T-helper 2 cell treated with Interferon-gamma antibody and Interleukin-4, amounts not matched to agents 5 μg/mL and 100 μg/mL, for 36 hours (primary cell): ENCODE results near the gene LRRN4CL.
"Not testable (repeated sequence)": the region's sequence is repeated elsewhere in the genome, so short reads cannot be mapped to it uniquely, and the experiment has no call there.

ENCODE experiments used
- DNase-seq: peaks from one replicate; pipeline ENCODE4 v3.0.0; 2021; ENCODE audit warnings: low spot score
- H3K27ac Mint-ChIP-seq: one replicate; pipeline ENCODE4 v1.8.0; 2021; ENCODE audit warnings: mild to moderate bottlenecking, mixed read lengths
- H3K27me3 Mint-ChIP-seq: one replicate; pipeline ENCODE4 v1.8.0; 2021; ENCODE audit warnings: low read depth, mixed read lengths
- H3K36me3 Mint-ChIP-seq: one replicate; pipeline ENCODE4 v1.8.0; 2021; ENCODE audit warnings: low read depth, mixed read lengths
- H3K4me1 Mint-ChIP-seq: one replicate; pipeline ENCODE4 v1.8.0; 2021; ENCODE audit warnings: low read depth, mixed read lengths
- H3K4me3 Mint-ChIP-seq: one replicate; pipeline ENCODE4 v1.8.0; 2022; ENCODE audit warnings: mild to moderate bottlenecking, moderate library complexity, mixed read lengths
- H3K9me3 Mint-ChIP-seq: one replicate; pipeline ENCODE4 v1.8.0; 2021; ENCODE audit warnings: mixed read lengths

Gene LRRN4CL

DNA sequence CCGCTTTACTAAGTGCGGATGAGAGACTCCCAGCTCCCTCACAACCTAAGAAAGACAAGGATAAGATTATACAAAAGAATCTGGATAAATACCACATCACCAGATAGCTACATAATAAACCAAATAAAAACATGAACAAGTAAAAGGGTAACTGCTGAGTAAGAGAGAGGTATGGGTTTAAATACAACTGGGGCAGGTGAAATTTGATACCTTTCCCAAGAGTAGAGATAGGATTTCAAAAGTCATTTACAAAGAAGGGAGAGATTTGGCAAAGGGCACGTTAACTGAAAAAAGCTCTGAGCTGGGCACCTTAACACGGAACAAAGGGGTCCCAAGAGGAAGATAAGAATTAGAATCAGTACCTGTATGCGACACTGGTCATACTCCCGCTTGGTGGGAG is 12.2 kb downstream of the LRRN4CL start:
- Mint-ChIP-seq H3K4me3 (peak overlapping the region; percentile 67), H3K27me3 (no peaks in the 10 kb centered on the region), H3K4me1 (peaks cover 44% of the 10 kb centered on the region), H3K9me3 (no peaks in the 10 kb centered on the region), H3K27ac (peak overlapping the region; percentile 51), H3K36me3 (peaks cover 36% of the 10 kb centered on the region)
- no peak for DNase-seq

DNA sequence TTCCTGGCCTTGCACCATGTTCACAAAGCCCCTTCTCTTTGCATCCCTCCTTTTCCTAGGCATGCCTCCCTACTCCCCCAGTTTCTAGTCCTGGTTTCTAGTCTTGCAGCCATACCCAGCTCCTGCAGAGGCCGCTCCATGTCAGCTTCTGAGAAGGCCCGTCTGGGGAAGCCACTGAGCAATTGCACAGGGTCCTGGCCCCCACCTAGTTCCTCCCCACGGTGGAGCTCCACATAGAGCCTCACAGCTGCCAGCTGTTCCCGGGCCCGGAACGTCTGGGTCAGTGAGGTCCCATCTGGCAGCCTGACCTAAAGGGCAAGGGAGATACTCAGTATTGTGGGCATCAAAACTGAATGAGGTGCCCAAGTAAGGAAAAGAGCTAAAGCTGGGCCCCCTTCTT is 12.6 kb downstream of the LRRN4CL start:
- Mint-ChIP-seq H3K27me3 (no peaks in the 10 kb centered on the region), H3K4me3 (peak overlapping the region; percentile 67), H3K27ac (no peak overlapping the region), H3K9me3 (no peaks in the 10 kb centered on the region), H3K4me1 (peaks cover 44% of the 10 kb centered on the region), H3K36me3 (peaks cover 39% of the 10 kb centered on the region)
- no peak for DNase-seq

DNA sequence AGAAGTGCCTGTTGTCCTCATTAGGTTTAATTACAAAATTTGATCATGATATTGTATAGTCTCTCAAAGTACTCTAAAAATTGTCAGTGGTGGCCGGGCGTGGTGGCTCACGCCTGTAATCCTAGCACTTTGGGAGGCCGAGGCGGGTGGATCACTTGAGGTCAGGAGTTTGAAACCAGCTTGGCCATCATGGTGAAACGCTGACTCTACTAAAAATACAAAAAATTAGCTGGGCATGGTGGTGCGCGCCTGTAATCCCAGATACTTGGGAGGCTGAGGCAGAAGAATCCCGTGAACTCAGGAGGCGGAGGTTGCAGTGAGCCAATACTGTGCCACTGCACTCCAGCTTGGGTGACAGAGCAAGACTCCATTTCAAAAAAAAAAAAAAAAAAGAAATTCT is 13.9 kb downstream of the LRRN4CL start:
- not testable (repeated sequence) for DNase-seq, H3K9me3 Mint-ChIP-seq, H3K27me3 Mint-ChIP-seq, H3K27ac Mint-ChIP-seq, H3K4me3 Mint-ChIP-seq
- H3K4me1 Mint-ChIP-seq = peaks cover 43% of the 10 kb centered on the region
- peaks cover 44% of the 10 kb centered on the region for H3K36me3 Mint-ChIP-seq

DNA sequence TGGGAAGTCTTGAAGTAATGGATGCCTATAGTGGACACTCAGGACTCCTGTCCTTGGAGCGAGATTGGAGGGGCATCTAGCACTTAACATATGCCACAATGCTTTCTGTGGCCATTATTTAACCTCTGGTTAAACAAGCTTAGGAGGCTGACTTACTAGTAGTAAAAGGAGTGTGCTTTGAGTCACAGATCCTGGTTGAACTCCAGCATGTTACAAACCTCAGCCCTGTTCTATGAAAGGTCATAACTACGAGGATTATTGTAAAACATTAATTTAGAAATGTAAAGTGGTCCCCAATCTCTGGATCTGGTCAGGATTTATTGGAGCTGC is 16.2 kb downstream of the LRRN4CL start:
- Mint-ChIP-seq H3K36me3 (peaks cover 45% of the 10 kb centered on the region), H3K27ac (no peak overlapping the region), H3K4me1 (peaks cover 45% of the 10 kb centered on the region), H3K9me3 (no peaks in the 10 kb centered on the region), H3K27me3 (no peaks in the 10 kb centered on the region), H3K4me3 (peak overlapping the region; percentile 98)
- DNase-seq = no peak

DNA sequence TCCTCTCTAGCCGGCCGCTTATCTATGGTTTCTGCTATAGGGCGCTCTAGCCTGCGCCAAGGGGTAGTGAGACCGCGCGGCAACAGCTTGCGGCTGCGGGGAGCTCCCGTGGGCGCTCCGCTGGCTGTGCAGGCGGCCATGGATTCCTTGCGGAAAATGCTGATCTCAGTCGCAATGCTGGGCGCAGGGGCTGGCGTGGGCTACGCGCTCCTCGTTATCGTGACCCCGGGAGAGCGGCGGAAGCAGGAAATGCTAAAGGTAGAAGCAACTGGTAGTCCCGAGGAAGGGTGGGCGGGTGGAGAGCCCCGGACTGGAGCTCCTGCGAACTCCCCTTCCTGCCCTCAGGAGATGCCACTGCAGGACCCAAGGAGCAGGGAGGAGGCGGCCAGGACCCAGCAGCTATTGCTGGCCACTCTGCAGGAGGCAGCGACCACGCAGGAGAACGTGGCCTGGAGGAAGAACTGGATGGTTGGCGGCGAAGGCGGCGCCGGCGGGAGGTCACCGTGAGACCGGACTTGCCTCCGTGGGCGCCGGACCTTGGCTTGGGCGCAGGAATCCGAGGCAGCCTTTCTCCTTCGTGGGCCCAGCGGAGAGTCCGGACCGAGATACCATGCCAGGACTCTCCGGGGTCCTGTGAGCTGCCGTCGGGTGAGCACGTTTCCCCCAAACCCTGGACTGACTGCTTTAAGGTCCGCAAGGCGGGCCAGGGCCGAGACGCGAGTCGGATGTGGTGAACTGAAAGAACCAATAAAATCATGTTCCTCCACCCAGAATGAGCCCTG is 17.5 kb downstream of the LRRN4CL start, which contains the start of the genes LBHD1 and UQCC3:
LBHD1 (minus strand) TSS at position 660 of the 782 bp plus-strand sequence. CDS start 2,236 bp downstream, outside the sequence.
UQCC3 (plus strand) TSS at position 66 of the 782 bp plus-strand sequence; CDS start at position 139, 73 bp downstream.
- Mint-ChIP-seq H3K4me1 (peaks cover 44% of the 10 kb centered on the region), H3K9me3 (no peaks in the 10 kb centered on the region), H3K4me3 (peak within 1 kb of the TSS; percentile 98), H3K27ac (peak within 1 kb of the TSS; percentile 92), H3K27me3 (no peaks in the 10 kb centered on the region), H3K36me3 (peaks cover 40% of the 10 kb centered on the region)
- peak; percentile 76 for DNase-seq

DNA sequence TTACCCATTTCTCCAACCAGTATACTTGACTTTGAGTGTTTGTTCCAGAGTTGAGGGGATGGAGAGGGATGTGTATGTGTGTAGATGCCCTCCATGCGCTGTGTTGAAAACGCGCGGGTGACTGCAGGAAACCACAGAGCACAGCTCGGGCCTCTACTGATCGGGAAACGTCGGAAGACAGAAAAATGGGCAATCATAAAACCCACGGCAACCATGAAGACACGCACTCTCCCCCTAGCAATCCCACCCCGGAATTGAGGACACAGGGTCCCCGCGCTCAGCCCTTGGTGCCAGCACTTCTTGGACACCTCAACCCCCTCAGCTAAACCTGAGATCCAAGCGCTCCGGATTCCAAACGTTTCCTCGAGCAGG is 18.1 kb downstream of the LRRN4CL start:
- no peak for DNase-seq
- Mint-ChIP-seq H3K36me3 (peaks cover 42% of the 10 kb centered on the region), H3K27me3 (no peaks in the 10 kb centered on the region), H3K27ac (peak overlapping the region; percentile 92), H3K4me1 (peaks cover 43% of the 10 kb centered on the region), H3K9me3 (no peaks in the 10 kb centered on the region), H3K4me3 (peak overlapping the region; percentile 98)

DNA sequence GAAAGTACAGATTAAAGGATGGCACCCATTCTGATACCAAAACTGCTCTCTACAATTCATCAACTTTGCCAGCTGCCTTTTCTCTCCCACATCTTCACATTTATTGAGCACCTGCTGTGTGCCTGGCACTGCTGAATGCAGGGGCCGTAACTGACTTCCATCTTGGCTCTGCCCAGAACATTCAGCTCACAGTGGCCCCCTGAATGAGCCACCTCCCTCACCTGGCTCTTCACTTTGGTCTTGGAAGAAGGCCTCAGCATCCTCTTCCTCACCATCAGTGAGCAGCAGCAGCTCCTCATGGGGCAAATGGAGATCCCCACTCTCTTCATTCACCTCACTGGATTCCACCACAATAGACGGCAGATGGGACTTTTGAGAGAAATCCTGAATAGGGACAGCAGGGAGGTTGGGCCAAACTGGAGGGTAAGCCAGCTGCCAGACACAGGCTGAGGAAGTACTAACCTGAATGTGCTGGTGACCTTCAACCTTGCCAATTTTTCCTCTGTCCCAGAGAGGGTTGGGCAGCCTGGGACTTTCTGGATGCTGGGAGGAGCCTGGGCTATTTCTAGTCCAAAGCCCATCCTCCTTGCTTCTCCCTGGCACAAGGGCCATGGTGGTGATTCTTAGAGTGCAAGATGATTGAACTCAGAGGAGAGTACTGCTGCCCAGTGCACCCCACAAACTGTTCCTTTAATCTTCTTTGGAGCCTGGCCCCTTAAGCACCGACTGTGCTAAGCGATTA is 19.7 kb downstream of the LRRN4CL start:
- Mint-ChIP-seq H3K4me3 (peak overlapping the region; percentile 98), H3K27ac (peak overlapping the region; percentile 92), H3K27me3 (no peaks in the 10 kb centered on the region), H3K4me1 (peaks cover 38% of the 10 kb centered on the region), H3K36me3 (peaks cover 46% of the 10 kb centered on the region), H3K9me3 (no peaks in the 10 kb centered on the region)
- DNase-seq = no peak

DNA sequence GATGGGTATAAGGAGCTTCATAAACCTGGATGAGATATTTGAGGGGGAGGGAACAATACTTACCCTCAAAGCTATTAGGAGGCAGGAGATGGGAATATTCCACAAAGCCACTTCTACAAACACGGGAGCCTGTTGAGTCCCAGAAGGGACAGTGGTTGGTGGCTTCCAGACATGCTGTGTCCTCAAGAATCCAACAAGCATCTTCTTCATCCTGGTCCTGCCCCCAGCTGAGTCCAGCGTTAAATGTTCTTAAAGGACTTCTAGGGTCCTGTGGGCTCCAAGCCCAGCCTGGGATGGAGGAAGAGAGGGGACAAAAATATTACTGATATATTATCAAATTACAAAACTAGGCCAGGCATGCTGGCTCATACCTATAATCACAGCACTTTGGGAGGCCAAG is 21.9 kb downstream of the LRRN4CL start:
- Mint-ChIP-seq H3K4me1 (peaks cover 31% of the 10 kb centered on the region), H3K4me3 (peak overlapping the region; percentile 98), H3K27me3 (no peaks in the 10 kb centered on the region), H3K27ac (peak overlapping the region; percentile 10), H3K36me3 (peaks cover 46% of the 10 kb centered on the region), H3K9me3 (no peaks in the 10 kb centered on the region)
- no peak for DNase-seq

DNA sequence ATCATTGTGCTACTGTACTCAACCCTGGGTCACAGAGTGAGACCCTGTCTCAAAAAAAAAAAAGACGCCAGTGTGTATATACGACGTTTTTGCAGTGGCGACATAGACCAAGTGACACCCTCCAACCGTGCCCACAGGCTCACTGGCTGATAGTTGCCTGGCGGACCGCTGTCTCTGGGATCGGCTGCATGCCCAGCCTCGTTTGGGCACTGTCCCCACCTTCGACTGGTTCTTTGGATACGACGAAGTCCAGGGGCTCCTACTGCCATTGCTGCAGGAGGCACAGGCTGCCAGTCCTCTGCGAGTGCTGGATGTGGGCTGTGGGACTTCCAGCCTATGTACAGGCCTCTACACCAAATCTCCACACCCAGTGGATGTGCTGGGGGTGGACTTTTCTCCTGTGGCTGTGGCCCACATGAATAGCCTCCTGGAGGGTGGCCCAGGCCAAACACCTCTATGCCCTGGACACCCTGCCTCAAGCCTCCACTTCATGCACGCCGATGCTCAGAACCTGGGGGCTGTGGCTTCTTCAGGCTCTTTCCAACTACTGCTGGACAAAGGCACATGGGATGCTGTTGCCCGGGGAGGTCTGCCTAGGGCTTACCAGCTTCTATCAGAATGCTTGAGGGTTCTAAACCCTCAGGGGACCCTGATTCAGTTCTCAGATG is 22.9 kb downstream of the LRRN4CL start:
- no peaks in the 10 kb centered on the region for H3K27me3 Mint-ChIP-seq
- H3K4me3 Mint-ChIP-seq = peak overlapping the region; percentile 98
- no peaks in the 10 kb centered on the region for H3K9me3 Mint-ChIP-seq
- peaks cover 43% of the 10 kb centered on the region for H3K36me3 Mint-ChIP-seq
- H3K4me1 Mint-ChIP-seq = peaks cover 30% of the 10 kb centered on the region
- peak overlapping the region; percentile 68 for H3K27ac Mint-ChIP-seq
- no peak for DNase-seq

DNA sequence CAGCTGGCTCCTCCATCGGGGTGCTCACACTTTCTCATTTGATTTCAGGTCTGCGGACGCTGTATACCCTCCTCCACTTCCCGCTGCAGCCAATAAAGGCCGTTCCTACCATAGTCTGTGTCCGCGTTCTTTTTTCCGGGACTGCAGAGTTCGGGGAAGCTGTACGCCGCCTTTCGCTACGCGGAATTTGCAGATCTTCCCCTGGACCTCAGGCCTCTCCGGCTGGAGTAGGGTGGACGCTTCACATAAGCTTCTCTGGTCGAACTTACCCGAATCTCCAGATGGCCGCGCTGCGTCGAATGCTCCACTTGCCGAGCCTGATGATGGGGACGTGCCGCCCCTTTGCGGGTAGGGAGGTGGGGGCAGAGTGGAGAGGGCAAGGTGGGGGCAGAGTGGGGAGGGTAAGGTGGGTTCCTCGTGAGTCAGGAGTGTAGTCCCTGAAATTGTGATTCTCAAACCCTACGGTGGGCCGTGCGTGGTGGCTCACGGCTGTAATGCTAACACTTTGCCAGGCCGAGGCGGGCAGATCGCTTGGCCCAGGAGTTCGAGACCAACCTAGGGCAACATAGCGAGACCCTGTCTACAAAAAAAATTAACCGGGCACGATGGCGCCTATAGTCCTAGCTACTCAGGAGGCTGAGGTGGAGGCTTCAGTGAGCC is 23.6 kb downstream of the LRRN4CL start:
- Mint-ChIP-seq H3K27ac (peak overlapping the region; percentile 91), H3K27me3 (no peaks in the 10 kb centered on the region), H3K4me3 (peak overlapping the region; percentile 98), H3K4me1 (peaks cover 28% of the 10 kb centered on the region), H3K9me3 (no peaks in the 10 kb centered on the region), H3K36me3 (peaks cover 41% of the 10 kb centered on the region)
- DNase-seq = peak; percentile 47

DNA sequence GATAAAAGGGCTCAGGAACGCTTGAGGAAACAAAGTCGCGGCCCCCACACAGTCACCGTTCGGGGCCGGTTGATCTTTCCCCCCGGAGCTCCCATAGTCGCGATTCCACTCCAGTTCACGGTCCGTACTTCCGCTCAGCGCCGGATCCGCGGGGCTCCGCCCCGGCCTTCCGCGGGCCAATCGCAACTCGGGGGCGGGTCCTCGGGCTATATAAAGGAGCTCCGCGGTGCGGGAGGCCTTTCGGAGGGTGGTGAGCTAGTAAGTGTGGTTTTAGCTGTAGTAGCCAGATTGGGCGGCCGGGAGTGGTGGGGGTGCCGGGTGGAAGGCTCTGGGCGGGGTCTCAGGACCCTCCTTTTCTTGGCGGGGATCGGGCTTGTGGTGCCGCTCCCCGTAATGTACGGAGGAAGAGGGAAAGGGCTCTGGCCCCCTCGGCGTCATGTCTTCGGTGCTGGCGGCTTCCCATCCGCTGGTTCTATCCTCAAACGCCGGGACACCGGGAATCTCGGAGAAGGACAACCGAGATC is 24.2 kb downstream of the LRRN4CL start, which contains the start of the genes C11orf98 and CSKMT:
C11orf98 (minus strand) TSS at position 136 of the 524 bp plus-strand sequence; CDS start at position 95, 41 bp downstream.
CSKMT (plus strand) TSS at position 238 of the 524 bp plus-strand sequence. CDS start 568 bp downstream, outside the sequence.
- peaks cover 24% of the 10 kb centered on the region for H3K4me1 Mint-ChIP-seq
- peak; percentile 96 for DNase-seq
- peak within 1 kb of the TSS; percentile 91 for H3K27ac Mint-ChIP-seq
- peaks cover 41% of the 10 kb centered on the region for H3K36me3 Mint-ChIP-seq
- H3K9me3 Mint-ChIP-seq = no peaks in the 10 kb centered on the region
- H3K27me3 Mint-ChIP-seq = no peaks in the 10 kb centered on the region
- peak within 1 kb of the TSS; percentile 98 for H3K4me3 Mint-ChIP-seq

DNA sequence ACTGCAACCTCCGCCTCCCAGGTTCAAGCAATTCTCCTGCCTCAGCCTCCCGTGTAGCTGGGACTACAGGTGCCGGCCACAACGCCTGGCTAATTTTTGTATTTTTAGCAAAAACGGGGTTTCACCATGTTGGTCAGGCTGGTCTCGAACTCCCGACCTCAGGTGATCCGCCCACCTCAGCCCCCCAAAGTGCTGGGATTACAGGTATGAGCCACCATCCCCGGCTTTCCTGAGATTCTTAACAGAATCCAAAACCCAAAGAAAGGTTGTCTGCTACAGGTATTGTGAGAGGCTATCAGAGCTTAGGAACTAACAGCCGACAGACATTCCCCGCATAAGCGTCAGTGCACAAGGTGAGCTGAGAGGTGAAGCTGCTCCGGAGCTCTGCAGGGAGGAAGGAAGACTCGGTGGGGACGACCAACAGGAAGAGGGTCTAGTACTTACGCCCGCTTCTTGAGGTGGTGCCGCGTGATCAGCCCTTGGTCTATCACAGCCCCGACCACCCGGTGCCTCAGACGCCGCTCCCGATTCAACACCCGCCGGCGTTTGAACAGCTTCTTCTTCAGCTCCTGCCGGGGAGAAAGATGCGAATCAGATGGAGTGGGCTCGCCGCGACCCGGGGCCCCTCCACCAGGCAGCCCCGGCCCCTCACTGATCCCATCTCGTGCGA is 24.8 kb downstream of the LRRN4CL start:
- H3K4me3 Mint-ChIP-seq = peak overlapping the region; percentile 98
- no peak for DNase-seq
- no peaks in the 10 kb centered on the region for H3K9me3 Mint-ChIP-seq
- peak overlapping the region; percentile 91 for H3K27ac Mint-ChIP-seq
- H3K36me3 Mint-ChIP-seq = peaks cover 41% of the 10 kb centered on the region
- H3K27me3 Mint-ChIP-seq = no peaks in the 10 kb centered on the region
- H3K4me1 Mint-ChIP-seq = peaks cover 20% of the 10 kb centered on the region
